Measurements from ENCODE around the gene CDC23. TPM values are rescaled to one million over a fixed set of nuclear protein-coding genes. Genes with fewer than 3 reads are reported as not detected.
A peak's percentile ranks its signal among the peaks of the same experiment; 100 is the strongest.

Gene CDC23
- total and polyA plus RNA-seq, 2 donors (not counting 1 experiment from before 2014, with no cell fraction given), result 11.8 to 35.4 TPM

- no peak for ATAC-seq (ENCODE audit: low read depth)
- no peaks in the 10 kb centered on the region for H3K79me2 ChIP-seq (ENCODE audit: control insufficient read depth, insufficient read depth, low read length)
- no peaks in the 10 kb centered on the region for H4K20me1 ChIP-seq (ENCODE audit: control insufficient read depth, insufficient read depth, low read length, poor library complexity, severe bottlenecking)
- Mint-ChIP-seq H3K4me1 (no peaks in the 10 kb centered on the region), H3K27ac (no peak overlapping the region), H3K27me3 (no peaks in the 10 kb centered on the region), H3K4me3 (no peak overlapping the region), H3K9me3 (ENCODE audit: insufficient read depth) (no peaks in the 10 kb centered on the region)
- intact Hi-C loops (cut with micrococcal nuclease), result no loop called here
- POLR2A ChIA-PET, result no interaction called here
- no peak for TF ChIP-seq CTCF (IDR thresholded peaks at IDR 0.05)
- no peak for TF ChIP-seq EZH2 (IDR thresholded peaks at IDR 0.05; ENCODE audit: borderline replicate concordance, insufficient read depth, low read depth, low read length, poor library complexity, severe bottlenecking)
- no peaks in the 10 kb centered on the region for H3K27me3 ChIP-seq (replicated peaks in 1 of 4; ENCODE audit: control extremely low read depth in 1 of 4, control insufficient read depth in 3 of 4, insufficient read depth in 4 of 4, low read length in 3 of 4)
- DNase-seq, result no peak
- H3K4me2 ChIP-seq (replicated peaks; ENCODE audit: low read depth, low read length, poor library complexity, severe bottlenecking), result no peak overlapping the region
- CTCF ChIA-PET, result no interaction called here
- no peak overlapping the region for H3K9ac ChIP-seq (ENCODE audit: low read length)
- no peak overlapping the region for H2AFZ ChIP-seq (ENCODE audit: insufficient read depth, low read depth, low read length, poor library complexity, severe bottlenecking)
- peaks cover 29 to 91% of the 10 kb centered on the region in 2 experiments for H3K36me3 ChIP-seq (replicated peaks in 1 of 2; ENCODE audit: control extremely low read depth in 1 of 2, control insufficient read depth in 1 of 2, extremely low read depth in 1 of 2, insufficient read depth in 2 of 2, low read length in 1 of 2)
- H3K9me3 ChIP-seq (ENCODE audit: control extremely low read depth in 1 of 3, control insufficient read depth in 2 of 3, insufficient read depth in 1 of 3, low read length in 2 of 3), result no peaks in the 10 kb centered on the region
- no peaks in the 10 kb centered on the region for H3K4me1 ChIP-seq (ENCODE audit: control insufficient read depth in 2 of 2, insufficient read depth in 2 of 2, low read length in 2 of 2)
- no peak overlapping the region for H3K4me3 ChIP-seq (ENCODE audit: control extremely low read depth in 1 of 5, extremely low read depth in 1 of 5, insufficient read depth in 1 of 5, low read depth in 2 of 5, low read length in 4 of 5)
- 100% methylated on average over 2 of the region's 4 CpGs for WGBS (ENCODE audit: insufficient coverage)
- no peak overlapping the region for H3K27ac ChIP-seq (ENCODE audit: low read length in 2 of 2)
These were observed 52.4 kb downstream of the CDC23 start for GRCh38 chr5:138160706-138161105.

DNA sequence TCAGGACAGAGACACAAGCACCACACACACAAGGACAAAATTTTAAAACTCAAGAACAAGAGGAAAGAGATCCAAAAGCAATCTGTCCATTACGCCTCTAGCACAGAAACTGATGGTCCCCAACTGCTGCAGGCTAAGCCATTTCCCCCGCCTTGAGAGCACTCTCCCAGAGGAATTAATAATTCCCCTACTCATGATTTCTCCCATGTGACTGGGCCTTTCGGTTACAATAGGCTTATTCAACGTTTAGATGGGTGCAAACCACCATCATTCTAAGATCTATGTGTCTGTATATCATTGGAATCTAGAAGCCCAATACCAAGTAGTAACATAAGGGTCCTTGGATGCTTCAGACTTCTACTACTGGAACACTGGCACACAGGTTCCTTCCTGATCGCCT is 53.5 kb downstream of the CDC23 start:
- no peaks in the 10 kb centered on the region for H3K79me2 ChIP-seq (ENCODE audit: control insufficient read depth, insufficient read depth, low read length)
- WGBS (ENCODE audit: insufficient coverage), result 100% methylated on average over 3 of the region's 5 CpGs
- H3K4me2 ChIP-seq (replicated peaks; ENCODE audit: low read depth, low read length, poor library complexity, severe bottlenecking), result no peak overlapping the region
- H3K9ac ChIP-seq (ENCODE audit: low read length), result no peak overlapping the region
- peaks cover 29 to 81% of the 10 kb centered on the region in 2 experiments for H3K36me3 ChIP-seq (replicated peaks in 1 of 2; ENCODE audit: control extremely low read depth in 1 of 2, control insufficient read depth in 1 of 2, extremely low read depth in 1 of 2, insufficient read depth in 2 of 2, low read length in 1 of 2)
- intact Hi-C loops (cut with micrococcal nuclease), result no loop called here
- no peaks in the 10 kb centered on the region for H3K9me3 Mint-ChIP-seq (ENCODE audit: insufficient read depth)
- no peak overlapping the region for H3K27ac ChIP-seq (ENCODE audit: low read length in 2 of 2)
- DNase-seq (no peak), ATAC-seq (ENCODE audit: low read depth) (no peak)
- no peaks in the 10 kb centered on the region for H3K9me3 ChIP-seq (ENCODE audit: control extremely low read depth in 1 of 3, control insufficient read depth in 2 of 3, insufficient read depth in 1 of 3, low read length in 2 of 3)
- H4K20me1 ChIP-seq (ENCODE audit: control insufficient read depth, insufficient read depth, low read length, poor library complexity, severe bottlenecking), result no peaks in the 10 kb centered on the region
- peak overlapping the region; percentile 26 for H3K27ac Mint-ChIP-seq
- H3K4me3 Mint-ChIP-seq, result no peak overlapping the region
- no peak overlapping the region for H3K4me3 ChIP-seq (ENCODE audit: control extremely low read depth in 1 of 5, extremely low read depth in 1 of 5, insufficient read depth in 1 of 5, low read depth in 2 of 5, low read length in 4 of 5)
- H3K4me1 ChIP-seq (ENCODE audit: control insufficient read depth in 2 of 2, insufficient read depth in 2 of 2, low read length in 2 of 2), result no peaks in the 10 kb centered on the region
- no peak overlapping the region for H2AFZ ChIP-seq (ENCODE audit: insufficient read depth, low read depth, low read length, poor library complexity, severe bottlenecking)
- ChIA-PET POLR2A (no interaction called here), CTCF (no interaction called here)
- no peaks in the 10 kb centered on the region for H3K27me3 ChIP-seq (replicated peaks in 1 of 4; ENCODE audit: control extremely low read depth in 1 of 4, control insufficient read depth in 3 of 4, insufficient read depth in 4 of 4, low read length in 3 of 4)
- no peak for TF ChIP-seq EZH2 (IDR thresholded peaks at IDR 0.05; ENCODE audit: borderline replicate concordance, insufficient read depth, low read depth, low read length, poor library complexity, severe bottlenecking)
- no peak for TF ChIP-seq CTCF (IDR thresholded peaks at IDR 0.05)
- H3K27me3 Mint-ChIP-seq, result no peaks in the 10 kb centered on the region
- H3K4me1 Mint-ChIP-seq, result no peaks in the 10 kb centered on the region
